Posterior vena cava (tissue), 2 donors: ENCODE results near the gene CAPN14. TPM values are rescaled to one million over a fixed set of nuclear protein-coding genes. Genes with fewer than 3 reads are reported as not detected.

Experiments used
- DNase-seq: peaks from one replicate; pipeline ENCODE4 v3.0.0-alpha.2; 2020; ENCODE audit warnings: low spot score
- intact Hi-C, 2 donors: fragments of 100-400 bp; cut with DNase I; formaldehyde crosslinking; loops; one replicate each; pipeline versions ENCODE4 v1.14.1 to v1.14.2; 2022 to 2023
- total RNA-seq, 2 donors: library from RNA; stranded (reverse); fragmentation: NEBNext Ultra II Directional; extraction: Animal tissue kit (Norgen Biotek cat#: 25700); gene quantifications; one replicate each; pipeline ENCODE4 v1.2.1, GENCODE V29; 2021
- donor health status: DM: yes; HTN: yes; CAD: no.
- donor health status: DM: yes; HTN: yes; CAD: no.

The CAPN14 gene
- total RNA-seq, 2 donors from 2014 or later: 0.09 to 0.14 TPM

GRCh38 chr2:31231571-31232302, 14.4 kb upstream of the CAPN14 start:
- intact Hi-C loops: loop anchor here (5.0 to 10.0 kb wide), 2 partner anchors 101 to 103 kb away; no protein-coding TSS in a partner anchor
- no peak for DNase-seq

- DNase-seq: no peak
- intact Hi-C loops: loop anchor here (5.0 to 10.0 kb wide), 2 partner anchors 102 to 104 kb away; no protein-coding TSS in a partner anchor
Measured at GRCh38 chr2:31230751-31231150, 13.4 kb upstream of the CAPN14 start.

DNA sequence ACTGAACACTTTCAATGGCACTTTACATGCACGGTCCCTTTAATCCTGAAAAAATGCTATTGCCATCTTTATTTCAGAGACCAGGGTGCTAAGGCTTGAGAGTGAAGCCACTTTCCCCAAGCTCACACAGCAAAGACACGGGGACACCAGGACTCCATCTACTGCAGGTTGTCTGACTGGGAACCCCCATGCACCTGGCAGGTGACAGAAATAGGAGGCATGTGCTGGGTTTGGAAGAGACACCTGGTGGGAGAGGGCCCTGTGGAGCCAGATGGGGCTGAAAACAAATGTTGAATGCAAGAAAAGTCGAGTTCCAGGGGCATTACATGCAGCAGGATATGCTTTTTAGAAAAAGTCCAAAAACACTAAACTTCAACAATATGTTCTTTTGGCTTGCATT, 11.4 kb upstream of the CAPN14 start:
- no peak for DNase-seq
- intact Hi-C loops: no loop called here

DNA sequence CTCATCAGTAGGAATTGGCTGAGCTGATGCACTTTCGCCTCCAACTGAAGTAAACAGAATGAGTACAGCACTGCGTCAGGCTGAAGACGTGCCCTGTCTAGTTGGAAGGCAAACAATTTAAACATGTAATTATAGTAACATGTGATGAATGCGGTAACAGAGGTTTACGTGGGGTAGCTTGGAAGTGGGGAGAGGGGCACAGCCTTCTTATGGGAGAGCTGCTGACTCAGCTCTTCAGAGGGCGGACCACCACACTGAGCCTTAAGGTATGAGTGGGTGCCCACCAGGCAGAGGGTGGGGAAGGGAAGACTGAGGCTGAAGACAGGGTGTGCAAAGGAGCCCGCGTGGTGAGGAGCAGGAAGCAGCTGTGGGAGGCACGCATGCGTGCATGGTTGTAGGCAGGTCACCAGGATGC, 10.4 kb upstream of the CAPN14 start:
- no peak for DNase-seq
- intact Hi-C loops: no loop called here

DNA sequence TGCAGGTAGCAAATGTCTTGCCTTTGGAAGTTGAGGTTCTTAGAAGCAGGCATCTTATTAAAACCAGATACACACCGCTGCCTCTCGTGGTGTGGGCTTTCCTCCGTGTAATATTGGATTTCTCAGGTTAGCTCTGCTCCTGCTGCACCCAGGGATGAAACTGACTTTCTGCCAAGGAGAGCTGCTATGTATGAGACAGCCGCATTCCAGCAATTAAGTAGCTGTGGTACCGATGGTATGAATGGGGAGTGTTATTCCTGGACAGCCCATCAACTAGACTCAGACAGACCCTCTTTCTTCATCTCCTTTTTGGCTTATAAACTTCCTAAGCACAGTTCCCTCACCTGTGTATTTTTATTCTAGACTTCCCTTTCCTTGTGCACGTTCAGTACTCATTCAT, 9.8 kb upstream of the CAPN14 start:
- DNase-seq: no peak
- intact Hi-C loops: no loop called here

- intact Hi-C loops: no loop called here
- DNase-seq: no peak
Measured at GRCh38 chr2:31226266-31226665, 9.0 kb upstream of the CAPN14 start.

DNA sequence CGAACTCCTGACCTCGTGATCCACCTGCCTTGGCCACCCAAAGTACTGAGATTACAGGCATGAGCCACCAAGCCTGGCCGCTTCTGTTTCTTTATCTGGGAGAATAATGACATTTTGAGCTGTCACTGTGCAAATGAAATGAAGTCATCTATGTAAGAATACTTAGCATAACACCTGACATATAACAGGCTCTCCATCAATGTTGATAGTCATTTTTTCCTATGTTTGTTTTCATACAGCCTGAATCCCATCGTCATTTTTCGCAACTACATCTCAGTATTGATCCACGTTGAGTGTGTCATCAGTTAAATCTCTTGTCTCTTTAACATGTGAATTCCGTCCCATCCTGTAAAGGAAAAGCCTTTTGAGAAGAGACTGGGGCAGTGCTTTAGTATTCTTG, 6.4 kb upstream of the CAPN14 start:
- intact Hi-C loops: no loop called here
- DNase-seq: no peak

DNA sequence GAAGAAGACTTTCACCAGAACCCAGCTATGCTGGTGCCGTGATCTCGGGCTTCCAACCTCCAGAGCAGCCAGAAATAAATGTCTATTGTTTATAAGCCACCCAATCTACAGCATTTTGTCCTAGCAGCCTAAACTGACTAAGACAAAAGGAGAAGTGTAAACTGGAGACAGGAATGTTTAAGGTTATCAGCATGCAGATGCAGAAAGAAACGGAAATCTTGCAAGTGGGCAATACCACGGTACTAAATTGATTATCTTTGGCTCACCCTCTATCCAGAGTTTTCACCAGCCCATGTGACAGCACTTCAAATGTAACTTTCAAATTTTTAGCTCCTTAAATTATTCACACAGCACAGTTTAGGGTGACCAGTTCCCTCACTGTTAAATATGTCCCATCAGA, 5.7 kb upstream of the CAPN14 start:
- intact Hi-C loops: no loop called here
- DNase-seq: no peak

DNA sequence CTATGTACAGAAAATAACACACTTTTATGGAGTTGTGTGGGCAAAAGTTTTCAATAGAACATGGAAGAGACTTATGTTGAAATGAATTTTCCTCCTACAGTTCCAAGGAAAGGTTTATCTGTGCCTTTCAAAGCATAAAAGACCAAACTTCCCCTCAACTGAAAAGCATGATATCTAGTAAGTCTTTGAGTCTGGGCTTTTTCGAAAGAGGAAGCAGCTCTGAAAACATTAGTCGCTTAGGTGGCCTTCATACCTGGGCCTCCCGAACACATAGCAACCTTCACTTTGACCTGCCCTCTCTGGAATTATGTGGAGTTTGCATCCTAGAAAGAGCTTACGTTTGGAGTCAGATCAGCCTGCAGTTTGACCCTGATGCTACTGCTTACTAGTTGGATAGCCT, 4.8 kb upstream of the CAPN14 start:
- no peak for DNase-seq
- intact Hi-C loops: no loop called here

DNA sequence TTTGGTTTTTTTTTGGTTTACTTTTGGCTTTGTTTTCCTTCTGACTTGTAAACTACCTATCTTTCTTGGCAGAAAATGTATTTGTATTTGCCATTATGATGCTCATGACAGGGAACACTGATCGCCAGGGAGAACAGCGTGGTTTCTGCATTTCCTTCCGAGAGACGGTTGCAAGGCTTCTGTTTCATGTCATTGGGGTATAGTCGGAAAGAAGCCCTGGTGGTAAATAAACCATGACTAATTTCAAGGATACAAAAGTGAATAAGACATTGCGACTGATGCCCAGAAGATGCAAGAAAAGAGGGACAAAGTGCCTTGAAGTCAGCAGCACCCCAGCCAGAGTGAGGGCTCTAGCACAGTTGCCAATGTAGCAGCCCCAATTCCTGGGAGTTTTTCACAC, 4.2 kb upstream of the CAPN14 start:
- no peak for DNase-seq
- intact Hi-C loops: no loop called here

DNA sequence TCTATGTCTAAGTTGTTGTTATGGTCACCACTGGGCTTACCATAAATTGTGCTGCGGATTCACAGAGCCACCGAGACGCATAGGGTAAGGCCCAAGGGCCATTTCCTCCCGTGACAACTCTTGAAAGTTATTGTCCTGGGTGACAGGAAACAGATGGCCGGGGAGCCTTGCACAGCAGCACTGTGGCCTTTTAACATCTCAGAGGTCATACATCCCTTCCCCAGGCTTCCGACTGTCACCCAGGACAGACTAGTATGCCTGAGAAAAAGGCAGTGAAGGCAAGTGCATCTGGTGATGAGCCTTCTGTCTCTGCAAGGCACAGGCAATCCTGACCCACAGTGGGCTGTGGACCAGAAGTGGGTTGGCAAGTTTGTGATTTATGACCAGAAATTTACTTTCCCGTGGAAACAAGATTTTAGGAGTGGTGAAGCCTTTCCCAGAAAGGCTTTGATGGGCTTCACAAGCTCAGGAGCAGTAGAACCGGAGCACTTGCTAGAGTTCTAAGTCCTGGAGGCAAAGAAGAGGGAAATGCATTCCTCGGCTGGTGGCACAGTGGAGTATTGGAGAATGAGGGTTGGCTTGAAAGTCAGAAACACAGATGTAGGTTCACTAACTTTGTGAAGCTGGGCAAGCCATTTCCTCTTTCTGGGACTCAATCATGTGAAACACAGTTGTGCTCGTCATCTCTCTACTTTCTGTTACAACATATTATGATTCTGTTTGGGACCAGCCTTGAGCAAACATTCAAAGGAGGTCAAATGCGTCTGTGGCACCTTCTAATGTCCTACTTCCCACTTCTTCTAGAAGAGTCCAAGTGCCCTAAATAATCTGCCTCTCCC, 2.0 kb upstream of the CAPN14 start:
- intact Hi-C loops: no loop called here
- no peak for DNase-seq

GRCh38 chr2:31216734-31217133, 581 bp downstream of the CAPN14 start:
- intact Hi-C loops: no loop called here
- DNase-seq: no peak

GRCh38 chr2:31214444-31214915, 2.8 kb downstream of the CAPN14 start:
- intact Hi-C loops: no loop called here
- DNase-seq: no peak

DNA sequence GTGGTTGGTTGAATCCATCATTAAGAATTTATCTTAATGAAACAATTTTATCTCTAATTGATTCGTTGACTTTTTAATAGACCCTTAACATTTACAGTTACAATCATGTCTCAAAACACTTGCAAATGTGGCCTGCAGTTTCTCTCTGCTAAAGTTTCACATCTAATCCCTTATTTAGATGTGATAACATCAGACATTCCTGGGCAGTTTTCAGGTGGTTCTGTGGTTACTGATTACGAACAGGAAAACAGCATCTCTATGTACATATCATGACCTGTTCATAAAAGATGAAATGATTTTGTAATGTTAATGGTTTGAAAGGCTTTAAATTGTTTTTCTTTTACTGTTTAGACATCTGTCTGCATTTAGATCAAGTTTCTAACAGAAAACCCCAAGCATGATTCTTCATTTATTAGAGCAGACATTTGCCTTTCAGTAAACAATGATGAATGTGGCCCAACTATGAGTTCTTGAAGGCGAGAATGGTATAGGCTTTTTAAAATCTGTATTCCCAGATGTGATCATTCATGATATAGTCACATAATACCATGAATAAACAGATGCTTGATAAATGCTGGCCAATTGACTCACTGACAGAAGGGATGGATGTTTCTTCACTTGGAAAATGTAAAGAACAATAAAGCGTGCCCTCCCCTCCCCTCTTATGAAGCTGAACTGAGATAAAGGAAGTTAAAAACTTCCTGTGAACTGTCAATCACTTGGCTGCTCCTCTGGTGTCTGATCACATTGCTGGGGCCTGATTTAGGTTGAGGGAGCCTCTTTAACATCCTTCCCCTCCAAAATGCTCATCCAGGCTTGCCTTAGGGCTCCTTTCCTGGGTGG, 3.5 kb downstream of the CAPN14 start:
- intact Hi-C loops: no loop called here
- DNase-seq: no peak

DNA sequence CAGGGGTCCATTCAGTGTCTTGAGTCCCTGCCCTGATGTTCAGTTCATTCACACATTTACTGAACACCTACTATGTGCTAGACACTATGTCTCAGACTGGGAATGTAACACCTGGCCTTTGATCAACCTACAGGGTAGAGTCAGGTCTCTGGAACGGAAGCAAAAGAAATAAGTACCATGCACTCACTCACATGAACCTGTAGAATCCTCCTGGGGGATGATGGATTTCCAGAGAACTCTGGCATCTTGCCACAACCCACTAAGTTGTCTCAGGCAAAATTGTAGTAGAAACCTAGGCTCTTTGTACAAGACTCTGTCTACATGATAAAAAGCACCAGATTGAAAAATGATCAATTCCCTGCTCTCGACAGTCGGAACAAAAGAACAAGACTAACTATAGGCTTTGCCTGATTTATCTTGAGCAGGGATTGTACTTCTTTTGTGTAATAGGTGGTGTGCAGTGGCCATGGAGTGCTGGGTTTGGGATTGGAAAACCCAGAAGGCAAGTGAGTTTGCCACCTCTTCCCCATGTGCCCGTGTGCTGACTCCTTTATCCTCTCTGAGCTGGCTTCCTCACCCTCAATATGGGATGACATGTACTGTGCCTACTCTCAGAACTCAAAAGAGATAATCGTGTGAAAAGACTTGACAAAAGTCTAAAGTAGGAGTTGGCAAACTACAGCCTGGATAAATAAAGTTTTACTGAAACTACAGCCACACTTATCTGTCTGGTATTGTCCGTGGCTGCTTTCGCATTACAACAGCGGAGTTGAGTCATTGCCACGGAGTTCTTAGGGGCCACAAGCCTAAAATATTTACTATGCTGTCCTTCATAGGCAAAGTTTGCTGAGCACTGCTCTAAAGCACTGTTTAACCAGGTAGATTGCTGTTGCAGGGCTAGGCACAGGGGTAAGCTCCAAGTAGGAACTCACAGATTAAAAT, 4.4 kb downstream of the CAPN14 start:
- intact Hi-C loops: no loop called here

DNA sequence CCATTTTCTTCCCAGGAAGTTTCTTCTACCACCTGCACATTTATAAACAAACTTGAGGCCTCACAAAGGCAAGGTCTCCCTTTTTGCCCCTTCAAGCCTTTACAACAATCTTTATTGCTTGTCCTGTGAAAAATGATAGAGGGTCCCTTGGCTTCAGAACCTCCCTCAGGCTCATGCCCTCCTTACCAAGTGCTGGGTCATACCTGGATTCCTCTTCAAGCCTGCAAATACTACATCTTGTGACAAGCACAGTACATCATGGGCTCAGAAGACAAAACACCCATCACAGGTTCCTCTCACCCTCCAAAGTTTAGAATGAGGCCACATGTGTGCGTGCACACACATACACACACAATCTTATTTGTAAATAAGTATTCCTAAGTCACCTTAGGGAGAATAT, 9.1 kb downstream of the CAPN14 start:
- no peak for DNase-seq
- intact Hi-C loops: no loop called here

More for the DNA sequence above, 4.4 kb downstream of the CAPN14 start:
- DNase-seq: no peak

- no peak for DNase-seq
- intact Hi-C loops: no loop called here
Measured at GRCh38 chr2:31207790-31208189, 9.5 kb downstream of the CAPN14 start.

GRCh38 chr2:31205613-31206012, 11.7 kb downstream of the CAPN14 start:
- no peak for DNase-seq
- intact Hi-C loops: no loop called here

DNA sequence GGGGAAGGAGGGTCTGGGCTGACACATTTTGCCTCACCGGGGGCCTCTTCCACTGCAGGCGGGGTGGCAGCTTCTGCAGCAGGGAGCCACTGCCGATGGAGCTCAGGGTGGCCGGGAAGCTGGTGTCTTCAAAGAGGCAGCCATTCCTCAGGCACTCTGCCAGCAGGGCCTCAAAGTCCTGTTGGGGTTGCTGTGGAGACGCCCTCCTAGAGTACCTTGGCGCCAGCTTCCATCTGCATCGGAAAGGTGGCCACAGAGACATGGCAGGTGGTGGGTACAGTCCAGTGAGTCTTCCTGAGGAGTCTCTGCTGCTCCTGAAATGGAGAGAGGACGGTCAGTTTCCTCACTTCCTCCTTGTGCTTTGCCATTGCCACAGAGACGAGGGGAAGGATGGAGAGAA, 12.1 kb downstream of the CAPN14 start:
- intact Hi-C loops: no loop called here
- DNase-seq: no peak
